Putamen (tissue), 1 donor: Measurements from ENCODE around the gene RPL37.
"Not testable (repeated sequence)": the region's sequence is repeated elsewhere in the genome, so short reads cannot be mapped to it uniquely, and the experiment has no call there.

Experiments used
- DNase-seq: peaks from one replicate; pipeline ENCODE4 v3.0.0-alpha.2; 2016; ENCODE audit warnings: low spot score

RPL37 gene

GRCh38 chr5:40796487-40796889, 38.5 kb downstream of the RPL37 start:
- no peak for DNase-seq

GRCh38 chr5:40794877-40795276, 40.1 kb downstream of the RPL37 start:
- not testable (repeated sequence) for DNase-seq

GRCh38 chr5:40794340-40794739, 40.7 kb downstream of the RPL37 start:
- not testable (repeated sequence) for DNase-seq

- not testable (repeated sequence) for DNase-seq
These were observed 42.3 kb downstream of the RPL37 start for GRCh38 chr5:40792691-40793090.

GRCh38 chr5:40791715-40792139, 43.3 kb downstream of the RPL37 start:
- no peak for DNase-seq

GRCh38 chr5:40790947-40791593, 44.0 kb downstream of the RPL37 start:
- no peak for DNase-seq

GRCh38 chr5:40788941-40789340, 46.1 kb downstream of the RPL37 start:
- not testable (repeated sequence) for DNase-seq

- DNase-seq = no peak
These were observed 47.0 kb downstream of the RPL37 start for GRCh38 chr5:40787986-40788385.

- not testable (repeated sequence) for DNase-seq
These were observed 48.4 kb downstream of the RPL37 start for GRCh38 chr5:40786664-40787063.

- DNase-seq = no peak
These were observed 50.1 kb downstream of the RPL37 start for GRCh38 chr5:40784916-40785315.

- no peak for DNase-seq
These were observed 50.9 kb downstream of the RPL37 start for GRCh38 chr5:40784027-40784653.

- DNase-seq = no peak
These were observed 53.1 kb downstream of the RPL37 start for GRCh38 chr5:40781843-40782409.

- DNase-seq = no peak
These were observed 54.2 kb downstream of the RPL37 start for GRCh38 chr5:40780858-40781257.

- no peak for DNase-seq
These were observed 54.8 kb downstream of the RPL37 start for GRCh38 chr5:40780199-40780598.

- DNase-seq = no peak
These were observed 55.5 kb downstream of the RPL37 start for GRCh38 chr5:40779561-40779960.

GRCh38 chr5:40778133-40778532, 56.9 kb downstream of the RPL37 start:
- no peak for DNase-seq

- no peak for DNase-seq
These were observed 58.4 kb downstream of the RPL37 start for GRCh38 chr5:40776658-40776977.

GRCh38 chr5:40775846-40776657, 59.0 kb downstream of the RPL37 start:
- DNase-seq = no peak
